ENCODE data around the gene OR51B2.
"Not testable (repeated sequence)": the region's sequence is repeated elsewhere in the genome, so short reads cannot be mapped to it uniquely, and the experiment has no call there.

DNA sequence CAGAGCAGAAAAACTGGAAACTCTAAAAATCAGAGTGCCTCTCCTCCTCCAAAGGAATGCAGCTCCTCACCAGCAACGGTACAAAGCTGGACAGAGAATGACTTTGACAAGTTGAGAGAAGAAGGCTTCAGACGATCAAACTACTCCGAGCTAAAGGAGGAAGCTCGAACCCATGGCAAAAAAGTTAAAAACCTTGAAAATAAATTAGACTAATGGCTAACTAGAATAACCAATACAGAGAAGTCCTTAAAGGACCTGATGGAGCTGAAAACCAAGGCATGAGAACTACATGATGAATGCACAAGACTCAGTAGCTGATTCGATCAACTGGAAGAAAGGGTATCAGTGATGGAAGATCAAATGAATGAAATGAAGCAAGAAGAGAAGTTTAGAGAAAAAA, 31.9 kb upstream of the OR51B2 start:
- TF ChIP-seq, protein P1, sequence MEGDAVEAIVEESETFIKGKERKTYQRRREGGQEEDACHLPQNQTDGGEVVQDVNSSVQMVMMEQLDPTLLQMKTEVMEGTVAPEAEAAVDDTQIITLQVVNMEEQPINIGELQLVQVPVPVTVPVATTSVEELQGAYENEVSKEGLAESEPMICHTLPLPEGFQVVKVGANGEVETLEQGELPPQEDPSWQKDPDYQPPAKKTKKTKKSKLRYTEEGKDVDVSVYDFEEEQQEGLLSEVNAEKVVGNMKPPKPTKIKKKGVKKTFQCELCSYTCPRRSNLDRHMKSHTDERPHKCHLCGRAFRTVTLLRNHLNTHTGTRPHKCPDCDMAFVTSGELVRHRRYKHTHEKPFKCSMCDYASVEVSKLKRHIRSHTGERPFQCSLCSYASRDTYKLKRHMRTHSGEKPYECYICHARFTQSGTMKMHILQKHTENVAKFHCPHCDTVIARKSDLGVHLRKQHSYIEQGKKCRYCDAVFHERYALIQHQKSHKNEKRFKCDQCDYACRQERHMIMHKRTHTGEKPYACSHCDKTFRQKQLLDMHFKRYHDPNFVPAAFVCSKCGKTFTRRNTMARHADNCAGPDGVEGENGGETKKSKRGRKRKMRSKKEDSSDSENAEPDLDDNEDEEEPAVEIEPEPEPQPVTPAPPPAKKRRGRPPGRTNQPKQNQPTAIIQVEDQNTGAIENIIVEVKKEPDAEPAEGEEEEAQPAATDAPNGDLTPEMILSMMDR (IDR thresholded peaks at IDR 0.05) = not testable (repeated sequence)
- not testable (repeated sequence) for TF ChIP-seq POLR2AphosphoS5, EP300, POLR2A (IDR thresholded peaks at IDR 0.05)

Data from sigmoid colon (tissue), 4 donors.